Measurements from ENCODE around the gene CD79A. TPM values are rescaled to one million over a fixed set of nuclear protein-coding genes. Genes with fewer than 3 reads are reported as not detected.

CD79A gene
- total RNA-seq, 2 donors from 2014 or later = 0.59 TPM; not detected in 1

DNA sequence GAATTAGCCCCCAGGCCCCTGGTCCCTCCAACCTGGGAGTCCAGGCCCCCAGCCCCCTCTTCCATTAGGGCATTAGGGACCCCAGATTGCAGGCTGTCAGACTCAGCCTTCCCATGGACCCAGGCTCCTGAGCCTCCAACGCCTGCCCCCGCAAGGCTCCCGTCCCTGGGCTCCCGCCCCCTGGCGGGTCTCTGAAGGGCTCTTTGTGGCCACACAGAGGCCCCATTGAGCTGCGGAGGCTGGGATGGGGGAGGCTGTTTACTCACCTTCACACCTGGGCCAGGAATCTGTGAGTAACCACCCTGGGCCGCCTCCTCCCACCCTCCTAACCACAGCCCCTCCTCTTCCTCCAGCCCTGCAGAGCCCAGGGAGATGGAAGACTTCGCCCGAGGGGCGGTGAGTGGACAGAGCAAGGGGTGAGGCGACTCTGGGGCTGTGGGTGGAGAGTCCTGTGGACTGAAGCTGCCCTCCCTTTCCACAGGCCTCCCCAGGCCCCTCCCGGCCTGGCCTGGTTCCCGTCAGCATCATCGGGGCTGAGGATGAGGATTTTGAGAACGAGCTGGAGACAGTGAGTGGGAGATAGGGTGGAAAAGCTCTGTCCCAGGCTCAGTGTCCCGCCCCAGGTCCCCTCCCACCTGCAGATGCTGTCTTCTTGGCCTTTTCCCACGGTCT, 10.8 kb downstream of the CD79A start:
- H3K9me3 ChIP-seq = no peaks in the 10 kb centered on the region
- 35% methylated on average over 17 of the region's 17 CpGs for WGBS
- no peak for DNase-seq (ENCODE audit: low spot score)
- H3K4me3 ChIP-seq = no peak overlapping the region
- TF ChIP-seq POLR2A (IDR thresholded peaks at IDR 0.05) (no peak), POLR2AphosphoS5 (IDR thresholded peaks at IDR 0.05) (no peak)
- TF ChIP-seq, protein P1, sequence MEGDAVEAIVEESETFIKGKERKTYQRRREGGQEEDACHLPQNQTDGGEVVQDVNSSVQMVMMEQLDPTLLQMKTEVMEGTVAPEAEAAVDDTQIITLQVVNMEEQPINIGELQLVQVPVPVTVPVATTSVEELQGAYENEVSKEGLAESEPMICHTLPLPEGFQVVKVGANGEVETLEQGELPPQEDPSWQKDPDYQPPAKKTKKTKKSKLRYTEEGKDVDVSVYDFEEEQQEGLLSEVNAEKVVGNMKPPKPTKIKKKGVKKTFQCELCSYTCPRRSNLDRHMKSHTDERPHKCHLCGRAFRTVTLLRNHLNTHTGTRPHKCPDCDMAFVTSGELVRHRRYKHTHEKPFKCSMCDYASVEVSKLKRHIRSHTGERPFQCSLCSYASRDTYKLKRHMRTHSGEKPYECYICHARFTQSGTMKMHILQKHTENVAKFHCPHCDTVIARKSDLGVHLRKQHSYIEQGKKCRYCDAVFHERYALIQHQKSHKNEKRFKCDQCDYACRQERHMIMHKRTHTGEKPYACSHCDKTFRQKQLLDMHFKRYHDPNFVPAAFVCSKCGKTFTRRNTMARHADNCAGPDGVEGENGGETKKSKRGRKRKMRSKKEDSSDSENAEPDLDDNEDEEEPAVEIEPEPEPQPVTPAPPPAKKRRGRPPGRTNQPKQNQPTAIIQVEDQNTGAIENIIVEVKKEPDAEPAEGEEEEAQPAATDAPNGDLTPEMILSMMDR (IDR thresholded peaks at IDR 0.05) = peak in 1 of 4 experiments; percentile 48
- H3K4me1 ChIP-seq (replicated peaks) = peaks cover 4% of the 10 kb centered on the region
- no peaks in the 10 kb centered on the region for H3K36me3 ChIP-seq
- intact Hi-C loops (cut with DNase I) = no loop called here
- H3K27me3 ChIP-seq (replicated peaks; ENCODE audit: insufficient read depth) = no peaks in the 10 kb centered on the region
- no peak overlapping the region for H3K27ac ChIP-seq

DNA sequence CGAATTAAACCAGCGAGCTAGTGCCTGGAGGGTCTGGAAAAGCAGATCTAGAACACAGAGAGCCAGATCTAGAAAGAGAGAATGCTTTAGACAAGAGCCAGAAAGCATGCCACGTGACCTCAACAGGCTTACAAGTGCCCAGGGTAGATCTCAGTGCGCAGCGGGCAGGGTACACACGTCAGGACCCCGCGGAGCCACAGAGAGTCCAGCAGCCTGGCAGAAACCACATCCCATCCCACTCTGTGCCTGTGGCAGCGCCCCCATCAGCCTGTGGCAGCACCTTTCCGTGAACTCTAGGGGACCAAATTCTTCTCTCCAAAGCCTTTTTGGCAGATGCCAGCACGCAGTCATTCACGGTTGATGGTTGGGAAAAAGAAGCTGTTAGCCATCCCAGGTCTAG, 11.8 kb downstream of the CD79A start:
- Histone ChIP-seq H3K9me3 (no peaks in the 10 kb centered on the region), H3K36me3 (no peaks in the 10 kb centered on the region), H3K4me1 (replicated peaks) (peaks cover 4% of the 10 kb centered on the region), H3K27me3 (replicated peaks; ENCODE audit: insufficient read depth) (no peaks in the 10 kb centered on the region), H3K27ac (no peak overlapping the region), H3K4me3 (no peak overlapping the region)
- 90% methylated on average over 12 of the region's 12 CpGs for WGBS
- TF ChIP-seq POLR2AphosphoS5 (IDR thresholded peaks at IDR 0.05) = no peak
- no peak for TF ChIP-seq POLR2A (IDR thresholded peaks at IDR 0.05)
- TF ChIP-seq, protein P1 (IDR thresholded peaks at IDR 0.05) = no peak
- intact Hi-C loops (cut with DNase I) = no loop called here
- no peak for DNase-seq (ENCODE audit: low spot score)

DNA sequence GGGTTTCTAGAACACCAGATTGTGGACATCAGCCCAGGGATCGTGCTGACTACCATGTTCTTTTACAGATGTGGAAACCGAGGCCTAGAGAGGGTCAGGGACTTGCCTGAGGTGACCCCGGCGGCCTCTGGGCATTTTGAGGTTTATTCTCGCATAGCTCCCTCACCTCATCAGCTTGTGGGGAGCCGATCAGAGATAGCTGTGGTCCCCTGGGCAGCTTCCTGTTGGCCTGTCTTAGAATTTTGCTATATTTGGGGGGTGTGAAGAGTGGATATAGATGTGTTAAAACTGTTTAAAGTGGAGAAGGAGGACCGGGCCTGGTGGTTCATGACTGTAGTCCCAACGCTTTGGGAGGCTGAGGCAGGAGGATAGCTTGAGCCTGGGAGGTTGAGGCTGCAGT, 12.8 kb downstream of the CD79A start:
- no peak for DNase-seq (ENCODE audit: low spot score)
- no peak overlapping the region for H3K27ac ChIP-seq
- H3K4me1 ChIP-seq (replicated peaks) = peaks cover 2% of the 10 kb centered on the region
- H3K9me3 ChIP-seq = no peaks in the 10 kb centered on the region
- H3K4me3 ChIP-seq = no peak overlapping the region
- 96% methylated on average over 8 of the region's 8 CpGs for WGBS
- TF ChIP-seq POLR2A (IDR thresholded peaks at IDR 0.05) (no peak), POLR2AphosphoS5 (IDR thresholded peaks at IDR 0.05) (no peak)
- TF ChIP-seq, protein P1 (IDR thresholded peaks at IDR 0.05) = no peak
- H3K36me3 ChIP-seq = no peaks in the 10 kb centered on the region
- H3K27me3 ChIP-seq (replicated peaks; ENCODE audit: insufficient read depth) = no peaks in the 10 kb centered on the region
- intact Hi-C loops (cut with DNase I) = no loop called here

DNA sequence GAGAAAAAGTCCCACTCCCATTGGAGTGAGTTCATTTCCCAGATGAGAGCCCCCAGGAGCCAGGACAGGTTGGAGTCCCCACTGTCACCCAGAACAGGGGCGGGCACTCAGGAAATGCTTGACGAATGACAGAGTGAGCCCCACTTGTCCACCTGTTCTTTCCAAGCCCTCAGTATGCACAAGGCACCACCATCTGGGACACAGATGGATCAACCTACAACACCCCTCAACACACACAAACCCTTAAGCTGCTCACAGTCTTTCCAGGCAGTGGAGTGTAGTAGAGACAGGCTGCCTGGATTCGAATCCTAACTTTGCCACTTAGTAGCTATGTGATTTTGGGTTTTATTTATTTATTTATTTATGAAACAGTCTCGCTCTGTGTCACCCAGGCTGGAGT, 13.9 kb downstream of the CD79A start:
- WGBS = 94% methylated on average over 4 of the region's 4 CpGs
- DNase-seq (ENCODE audit: low spot score) = no peak
- H3K36me3 ChIP-seq = peaks cover 0 to 8% of the 10 kb centered on the region in 2 donors
- H3K27me3 ChIP-seq (replicated peaks; ENCODE audit: insufficient read depth) = no peaks in the 10 kb centered on the region
- no peaks in the 10 kb centered on the region for H3K4me1 ChIP-seq (replicated peaks)
- H3K27ac ChIP-seq = no peak overlapping the region
- intact Hi-C loops (cut with DNase I) = no loop called here
- TF ChIP-seq, protein P1 (IDR thresholded peaks at IDR 0.05) = no peak
- no peak for TF ChIP-seq POLR2A (IDR thresholded peaks at IDR 0.05)
- TF ChIP-seq POLR2AphosphoS5 (IDR thresholded peaks at IDR 0.05) = no peak
- H3K9me3 ChIP-seq = no peaks in the 10 kb centered on the region
- no peak overlapping the region for H3K4me3 ChIP-seq
